ENCODE results near the gene CHCHD4.

Gene CHCHD4

DNA sequence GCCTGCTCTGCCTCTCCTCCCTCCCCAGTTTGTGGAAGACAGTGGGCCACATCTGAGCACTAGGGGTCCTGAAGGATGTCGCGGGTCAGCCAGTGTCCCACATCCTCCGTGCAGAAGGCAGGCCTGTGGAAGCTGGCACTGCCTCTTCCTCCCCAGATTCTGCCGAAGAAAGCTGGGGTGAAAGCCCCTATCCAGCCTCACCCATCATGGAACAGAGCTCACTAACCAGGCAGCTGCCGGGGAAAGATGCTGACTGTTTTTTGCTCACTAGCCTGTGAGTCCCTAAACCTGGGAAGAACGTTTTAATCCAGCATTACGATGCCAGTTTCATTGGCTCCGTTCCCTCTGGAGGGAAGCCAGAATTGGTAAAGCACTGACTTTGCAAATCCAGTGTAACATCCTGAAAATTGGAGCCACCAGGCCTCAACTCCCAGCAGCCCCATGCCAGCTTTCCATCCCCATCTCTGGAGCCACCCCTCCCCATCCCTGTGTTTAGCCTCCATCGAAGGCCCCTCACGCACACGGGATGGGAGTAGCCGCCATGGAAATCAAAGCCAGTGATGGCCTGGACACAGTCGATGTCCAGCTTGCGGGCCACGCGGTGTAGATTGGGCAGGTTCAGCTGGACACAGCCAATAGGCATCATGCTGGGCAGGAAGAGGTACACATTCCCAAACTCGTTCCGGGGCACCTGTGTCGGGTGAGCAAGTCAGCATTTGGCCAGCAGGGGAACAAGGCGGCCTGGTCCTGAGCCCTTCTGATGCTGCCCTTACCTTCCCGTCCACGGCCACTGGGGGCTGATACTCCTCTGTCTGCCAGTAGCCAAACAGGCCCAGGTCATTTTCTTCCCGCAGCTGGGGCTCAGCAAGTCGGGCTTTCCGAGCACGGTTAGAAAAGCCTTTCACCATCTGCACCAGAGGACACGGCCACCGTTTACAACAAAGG, 23.6 kb upstream of the CHCHD4 start:
- no peak for DNase-seq

DNA sequence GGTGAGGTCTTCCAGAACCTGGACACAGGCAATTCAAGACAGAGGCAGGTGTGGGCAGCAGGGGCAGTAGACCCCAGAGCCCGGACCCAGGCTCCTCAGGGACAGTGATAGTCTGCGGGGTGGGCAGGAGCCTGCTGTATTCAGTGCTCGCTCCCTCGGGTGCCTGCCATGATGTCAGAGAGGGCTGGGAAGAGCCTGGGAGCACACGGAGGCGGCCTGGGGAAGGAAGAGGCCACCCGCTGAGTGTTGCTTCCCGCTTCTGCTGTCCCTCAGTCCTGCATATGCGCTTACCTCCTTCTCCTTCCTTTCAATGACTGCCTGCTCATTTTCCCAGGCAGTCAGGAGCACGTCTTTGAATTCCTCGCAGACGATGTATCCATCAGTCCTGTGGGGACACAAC, 22.9 kb upstream of the CHCHD4 start:
- no peak for DNase-seq

DNA sequence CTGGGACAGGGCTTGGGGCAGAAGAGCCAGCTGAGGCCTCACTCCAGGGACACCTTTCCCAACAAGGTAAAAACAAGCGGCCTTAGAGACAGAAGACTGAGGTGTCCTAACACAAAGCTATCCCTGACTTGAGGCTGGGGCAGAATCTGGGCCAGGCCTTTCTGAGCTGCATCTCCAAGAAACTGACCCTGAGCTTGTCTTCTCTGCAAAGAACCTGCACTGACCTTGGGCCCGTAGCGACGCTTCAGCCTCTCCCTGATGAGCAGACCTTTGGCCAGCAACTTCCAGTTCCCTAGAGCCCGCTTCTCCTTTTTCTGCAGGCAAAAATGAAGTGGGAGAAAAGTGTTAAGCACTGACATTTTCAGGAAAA, 22.4 kb upstream of the CHCHD4 start:
- no peak for DNase-seq

DNA sequence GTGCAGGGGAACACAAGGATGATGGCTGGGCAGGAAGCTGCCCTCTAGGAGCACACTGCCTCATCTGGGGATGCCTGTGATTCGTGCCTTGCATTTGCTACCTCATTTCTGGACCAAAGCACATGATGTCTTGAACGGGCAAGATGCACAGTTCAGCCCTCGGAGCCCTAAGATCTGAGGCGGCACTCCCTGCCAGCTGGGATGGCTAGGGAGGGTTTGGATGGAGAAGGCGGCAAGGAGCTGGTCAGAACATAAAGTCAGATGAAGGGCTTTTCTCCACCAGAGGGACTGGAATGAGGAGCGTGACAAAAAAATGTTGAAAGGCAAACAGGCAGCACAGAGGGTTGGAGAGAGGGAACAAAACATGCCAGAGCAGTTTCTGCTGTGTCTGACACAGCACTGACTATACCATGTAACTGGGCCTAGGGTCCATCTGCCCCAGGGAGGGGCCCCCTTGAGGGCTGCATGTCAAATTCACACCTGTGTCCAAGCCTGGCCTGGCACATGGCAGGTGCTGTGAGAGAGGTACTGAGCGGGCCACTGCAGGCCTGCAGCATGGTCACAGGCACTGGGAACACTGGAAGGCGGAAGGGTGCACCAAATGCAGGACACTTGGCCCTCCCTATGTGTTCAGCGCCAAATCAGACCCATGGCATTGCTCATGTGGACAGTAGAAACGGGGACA, 21.9 kb upstream of the CHCHD4 start:
- DNase-seq: no peak

DNA sequence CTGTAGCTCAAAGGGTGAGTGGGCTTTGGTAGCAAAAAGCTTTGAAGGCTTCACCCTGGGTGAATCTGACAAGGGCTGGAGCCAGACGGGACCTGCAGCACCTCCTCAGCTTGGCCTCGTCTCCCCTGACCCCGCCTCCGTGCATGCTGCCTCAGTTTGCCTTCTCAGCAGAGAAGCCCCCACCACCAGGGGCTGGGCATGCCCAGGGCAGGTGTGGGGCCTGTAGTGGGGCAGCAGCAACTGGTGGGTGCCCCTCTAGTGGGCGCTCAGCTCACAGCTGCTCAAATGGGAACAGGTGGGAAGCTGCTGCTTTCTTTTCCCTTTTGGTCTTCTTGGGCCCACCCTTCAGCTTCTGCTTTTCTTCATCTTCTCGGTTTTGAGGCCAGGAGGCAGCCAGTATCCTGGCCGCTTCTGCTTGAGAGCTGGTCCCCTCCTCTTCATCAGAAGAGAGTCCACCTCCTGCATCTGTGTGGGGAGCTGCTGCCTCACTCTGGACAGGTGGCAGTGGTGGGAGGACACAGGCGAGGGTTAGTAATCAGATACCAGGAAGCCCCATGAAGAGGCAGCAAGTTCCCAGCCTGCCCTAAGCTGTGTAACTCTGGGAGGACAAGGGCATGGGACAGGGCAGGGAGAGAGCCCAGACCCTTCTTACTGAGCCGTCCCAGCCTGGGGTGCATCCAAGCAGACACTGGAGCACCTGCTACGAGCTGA, 21.2 kb upstream of the CHCHD4 start:
- DNase-seq: no peak

DNA sequence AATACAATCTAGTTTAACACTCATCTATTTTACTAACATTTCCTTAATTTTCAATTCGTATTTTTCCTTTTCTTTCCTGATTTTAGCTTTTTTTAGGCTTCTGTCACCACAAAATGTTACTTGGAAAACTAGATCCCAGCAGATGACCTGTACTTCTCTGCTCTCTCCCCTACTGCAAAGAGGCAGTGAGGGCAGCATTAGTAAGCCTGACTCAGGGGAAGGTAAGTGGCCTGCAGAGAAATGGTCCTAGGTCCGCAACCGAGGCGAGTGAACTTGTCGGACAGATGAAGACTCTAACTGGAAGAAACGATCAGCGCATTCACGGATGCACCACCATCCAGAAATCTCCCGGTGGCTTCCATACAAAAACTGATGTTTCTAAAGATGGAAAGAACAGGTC, 20.6 kb upstream of the CHCHD4 start:
- no peak for DNase-seq

DNA sequence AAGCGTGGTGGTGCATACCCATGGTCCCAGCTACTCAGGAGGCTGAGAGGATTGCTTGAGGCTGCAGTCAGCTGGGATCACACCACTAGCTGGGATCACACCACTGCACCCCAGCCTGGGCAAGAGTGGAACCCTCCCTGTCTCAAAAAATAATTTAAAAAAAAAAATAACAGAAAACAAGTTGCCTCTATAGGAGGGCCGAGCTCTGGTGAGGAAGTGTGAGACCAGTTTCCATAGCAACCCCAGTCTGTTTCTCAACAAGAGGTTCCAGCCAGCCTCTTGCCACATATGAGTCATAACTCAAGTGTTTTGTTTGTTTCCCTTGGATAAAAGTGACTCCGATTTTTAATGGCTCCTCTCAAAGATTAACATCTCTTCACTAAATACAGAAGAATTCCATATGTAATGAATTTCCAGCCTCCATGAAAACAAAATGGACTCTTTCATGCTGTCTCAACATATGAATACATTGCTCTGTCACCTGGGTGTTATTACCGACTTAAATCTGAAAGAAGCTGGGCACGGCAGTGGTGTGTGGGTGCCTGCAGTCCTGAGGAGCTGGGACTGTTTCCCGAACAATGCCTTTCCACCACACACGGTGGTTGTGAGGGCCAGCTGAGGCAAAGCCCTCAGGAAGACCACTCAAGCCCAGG, 19.9 kb upstream of the CHCHD4 start:
- DNase-seq: peak; percentile 40 to 48

DNA sequence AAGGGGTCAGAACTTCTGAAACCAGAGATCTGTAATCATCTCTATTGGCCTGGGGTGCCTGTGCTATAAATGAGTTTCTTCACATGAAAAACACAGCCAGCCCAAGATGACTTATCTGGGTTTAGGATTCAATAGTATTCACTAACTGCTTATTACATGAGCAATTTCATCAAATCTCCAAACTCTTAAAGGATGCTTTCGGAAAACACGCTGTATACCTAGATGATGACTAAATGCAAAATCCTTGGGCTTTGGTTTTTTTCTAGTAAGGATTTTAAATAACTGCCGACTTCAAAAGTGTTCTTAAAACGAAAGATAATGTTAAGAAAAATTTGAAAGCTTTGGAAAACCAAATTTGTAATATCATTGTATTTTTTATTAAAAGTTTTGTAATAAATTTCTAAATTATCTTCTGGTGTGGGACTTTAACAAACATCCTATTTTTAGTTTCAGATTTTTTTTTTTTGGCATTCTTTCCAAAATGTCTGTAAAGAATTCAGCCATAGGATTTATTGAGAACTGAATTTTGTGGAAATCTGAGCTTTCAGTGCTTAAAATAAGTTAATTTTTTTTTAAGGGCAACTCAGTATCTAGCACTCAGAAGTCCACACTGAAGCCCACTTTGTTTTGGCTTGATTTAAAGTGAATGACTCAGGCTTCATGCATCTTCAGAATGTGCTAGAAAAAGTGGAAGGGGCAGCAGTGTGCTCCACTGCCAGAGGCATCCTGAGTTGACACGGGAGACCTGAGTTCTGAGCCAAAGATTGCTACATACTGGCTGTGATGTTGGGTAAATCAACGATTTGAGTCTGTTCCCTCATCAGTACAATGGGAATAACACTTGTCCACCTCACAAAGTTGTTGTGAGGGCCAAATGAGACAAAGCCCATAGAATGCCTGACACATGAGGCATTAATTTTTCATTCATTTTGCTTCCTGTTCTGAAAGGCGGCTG, 18.9 kb upstream of the CHCHD4 start:
- DNase-seq: no peak

DNA sequence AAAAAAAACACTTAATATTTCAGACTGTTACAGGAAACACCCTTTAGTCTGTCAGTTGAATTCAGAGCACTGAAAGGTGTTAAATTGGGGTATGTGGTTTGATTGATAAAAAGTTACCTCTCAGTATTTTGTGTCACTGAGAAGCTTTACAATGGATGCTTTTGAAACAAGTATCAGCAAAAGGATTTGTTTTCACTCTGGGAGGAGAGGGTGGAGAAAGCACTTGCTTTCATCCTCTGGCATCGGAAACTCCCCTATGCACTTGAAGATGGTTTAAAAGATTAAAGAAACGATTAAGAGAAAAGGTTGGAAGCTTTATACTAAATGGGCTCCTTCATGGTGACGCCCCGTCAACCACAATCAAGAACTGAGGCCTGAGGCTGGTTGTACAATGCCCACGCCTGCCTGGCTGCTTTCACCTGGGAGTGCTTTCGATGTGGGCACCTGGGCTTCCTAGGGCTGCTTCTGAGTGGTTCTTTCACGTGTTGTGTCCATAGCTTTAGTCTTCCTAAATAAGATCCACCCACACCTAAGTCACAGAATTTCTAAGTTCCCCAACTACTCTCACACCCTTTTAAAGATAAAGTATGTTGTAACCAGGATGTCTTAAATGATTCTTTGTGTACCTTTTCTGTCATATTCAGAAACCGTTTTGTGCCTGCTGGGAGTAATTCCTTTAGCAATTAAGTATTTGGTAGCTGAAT, 18.0 kb upstream of the CHCHD4 start:
- peak; percentile 45 for DNase-seq

DNA sequence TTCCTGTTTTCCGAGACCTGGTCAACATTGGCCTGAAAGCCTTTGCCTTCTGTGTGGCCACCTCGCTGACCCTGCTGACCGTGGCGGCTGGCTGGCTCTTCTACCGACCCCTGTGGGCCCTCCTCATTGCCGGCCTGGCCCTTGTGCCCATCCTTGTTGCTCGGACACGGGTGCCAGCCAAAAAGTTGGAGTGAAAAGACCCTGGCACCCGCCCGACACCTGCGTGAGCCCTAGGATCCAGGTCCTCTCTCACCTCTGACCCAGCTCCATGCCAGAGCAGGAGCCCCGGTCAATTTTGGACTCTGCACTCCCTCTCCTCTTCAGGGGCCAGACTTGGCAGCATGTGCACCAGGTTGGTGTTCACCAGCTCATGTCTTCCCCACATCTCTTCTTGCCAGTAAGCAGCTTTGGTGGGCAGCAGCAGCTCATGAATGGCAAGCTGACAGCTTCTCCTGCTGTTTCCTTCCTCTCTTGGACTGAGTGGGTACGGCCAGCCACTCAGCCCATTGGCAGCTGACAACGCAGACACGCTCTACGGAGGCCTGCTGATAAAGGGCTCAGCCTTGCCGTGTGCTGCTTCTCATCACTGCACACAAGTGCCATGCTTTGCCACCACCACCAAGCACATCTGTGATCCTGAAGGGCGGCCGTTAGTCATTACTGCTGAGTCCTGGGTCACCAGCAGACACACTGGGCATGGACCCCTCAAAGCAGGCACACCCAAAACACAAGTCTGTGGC, 17.1 kb upstream of the CHCHD4 start:
- no peak for DNase-seq

DNA sequence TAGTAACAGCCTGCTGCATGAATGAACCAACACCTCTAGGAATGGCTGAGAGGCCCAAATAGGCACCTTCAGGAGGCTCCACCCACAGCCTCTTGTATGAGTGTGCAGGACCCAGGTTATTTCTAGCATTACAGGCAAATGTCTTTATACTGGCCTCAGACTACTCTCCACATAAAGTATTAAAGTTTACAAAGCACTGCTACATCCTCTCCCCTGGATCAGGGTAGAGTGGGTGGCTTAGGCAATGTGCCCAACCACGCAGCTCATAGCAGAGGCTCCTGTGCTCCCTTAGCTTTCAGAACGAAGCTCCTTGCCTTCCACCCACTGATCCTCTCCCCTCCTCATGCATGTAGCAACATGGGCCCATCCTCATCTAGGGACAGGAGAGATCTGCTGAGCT, 16.5 kb upstream of the CHCHD4 start:
- DNase-seq: no peak

DNA sequence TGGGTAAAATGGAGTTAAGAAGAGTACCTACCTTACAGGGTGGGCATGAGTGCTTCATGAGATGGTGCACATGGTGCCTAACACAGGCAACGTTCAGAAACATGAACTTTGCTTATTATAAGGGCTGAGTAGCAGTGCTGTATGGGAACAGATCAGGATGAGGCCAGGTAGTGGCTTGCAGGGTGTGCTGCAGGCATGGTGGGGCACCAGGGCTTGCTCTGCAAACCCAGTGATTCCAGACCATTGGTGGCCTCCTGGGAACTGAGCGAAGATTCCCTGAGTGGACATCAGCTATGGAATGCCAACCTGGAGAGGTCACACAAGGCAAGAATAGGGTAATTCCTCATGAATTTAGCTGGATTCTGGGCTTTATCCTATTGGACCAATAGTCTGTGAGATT, 16.0 kb upstream of the CHCHD4 start:
- DNase-seq: no peak

DNA sequence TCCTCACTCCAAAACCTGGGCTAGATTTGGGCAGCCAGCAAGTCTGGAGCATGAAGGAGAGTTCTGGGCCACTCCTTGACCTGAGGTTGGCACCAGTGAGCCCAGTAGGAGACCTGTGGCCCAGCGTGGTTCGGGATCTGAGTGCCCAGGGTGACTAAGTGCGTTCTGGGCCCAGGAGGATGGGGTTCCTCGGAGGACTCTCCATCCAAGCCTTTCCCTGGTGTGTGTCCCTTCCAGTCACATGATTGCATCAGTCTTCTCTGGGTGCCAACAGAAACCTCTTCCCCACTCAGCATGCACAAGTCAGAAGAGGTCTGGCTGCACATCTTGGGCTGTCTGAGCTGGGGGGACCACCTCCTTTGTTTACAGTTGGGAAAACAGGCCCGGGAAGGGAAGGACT, 15.1 kb upstream of the CHCHD4 start:
- DNase-seq: no peak

DNA sequence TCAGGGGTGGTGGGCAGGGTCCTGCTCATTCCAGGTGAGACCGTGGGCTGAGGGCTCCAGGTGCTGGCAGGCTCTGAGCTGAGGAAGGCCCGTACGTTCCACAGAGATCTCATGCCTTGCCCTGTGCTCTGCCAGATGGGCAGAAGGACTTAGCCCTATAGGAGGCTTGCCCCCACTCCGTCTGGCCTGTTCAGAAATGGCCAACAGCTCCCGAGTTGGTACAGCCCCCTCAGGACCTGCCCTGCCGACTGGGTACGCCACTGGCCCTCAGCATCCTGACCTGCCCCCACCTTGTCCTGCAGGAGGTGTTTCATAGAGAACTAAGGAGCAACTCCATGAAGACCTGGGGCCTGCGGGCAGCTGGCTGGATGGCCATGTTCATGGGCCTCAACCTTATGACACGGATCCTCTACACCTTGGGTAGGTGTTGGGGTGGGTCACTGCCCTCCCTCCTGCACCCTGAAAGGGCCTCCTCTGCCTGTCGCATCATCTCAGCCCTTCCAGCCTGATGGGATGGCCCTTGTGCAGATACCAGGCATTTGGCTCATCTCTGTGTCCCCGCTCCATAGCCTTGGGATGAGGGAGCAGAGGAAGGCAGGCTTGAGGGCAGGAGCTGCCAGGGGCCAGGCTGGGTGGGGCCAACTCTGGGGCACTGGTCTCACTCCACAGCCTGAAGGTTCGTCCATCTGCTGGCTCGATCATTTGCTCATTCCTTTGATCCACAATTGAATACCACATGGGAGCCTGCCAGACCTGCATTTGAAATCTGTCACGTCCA, 14.4 kb upstream of the CHCHD4 start:
- DNase-seq: no peak

DNA sequence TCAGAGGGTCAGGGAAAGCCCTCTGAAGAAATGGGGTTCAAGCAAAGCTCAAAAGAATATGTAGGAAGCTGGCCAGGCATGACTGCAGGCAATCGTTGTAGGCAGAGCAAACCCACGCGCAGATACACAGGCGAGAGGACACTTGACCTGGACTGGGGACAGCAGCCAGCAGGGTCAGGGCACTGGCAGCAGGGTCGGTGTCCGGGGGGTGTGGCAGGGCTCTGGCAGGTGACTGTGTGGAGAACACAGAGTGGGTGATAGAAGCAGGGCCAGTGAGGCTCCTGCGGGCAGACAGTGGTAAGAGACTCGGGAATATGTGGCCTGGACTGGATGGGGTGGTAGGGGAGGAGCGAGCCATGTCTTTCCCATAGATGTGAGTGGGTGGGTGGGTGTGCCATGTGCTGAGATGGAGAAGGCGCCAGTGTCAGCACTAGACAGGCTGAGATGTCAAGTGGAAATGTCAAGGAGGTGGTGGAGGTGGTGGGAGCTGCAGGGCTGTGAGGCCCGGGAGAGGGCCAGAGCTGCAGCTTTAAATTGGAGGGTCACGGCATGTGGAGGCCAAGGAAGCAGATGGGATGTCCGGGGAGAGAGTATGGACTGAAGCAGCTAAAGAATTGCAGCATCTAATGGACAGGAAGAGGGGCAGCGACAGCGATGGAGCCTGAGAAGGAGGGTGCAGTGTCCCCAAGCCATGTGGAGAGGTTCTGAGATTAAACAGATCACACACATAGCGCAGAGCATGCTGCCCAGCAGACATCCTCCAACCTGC, 13.6 kb upstream of the CHCHD4 start:
- no peak for DNase-seq

DNA sequence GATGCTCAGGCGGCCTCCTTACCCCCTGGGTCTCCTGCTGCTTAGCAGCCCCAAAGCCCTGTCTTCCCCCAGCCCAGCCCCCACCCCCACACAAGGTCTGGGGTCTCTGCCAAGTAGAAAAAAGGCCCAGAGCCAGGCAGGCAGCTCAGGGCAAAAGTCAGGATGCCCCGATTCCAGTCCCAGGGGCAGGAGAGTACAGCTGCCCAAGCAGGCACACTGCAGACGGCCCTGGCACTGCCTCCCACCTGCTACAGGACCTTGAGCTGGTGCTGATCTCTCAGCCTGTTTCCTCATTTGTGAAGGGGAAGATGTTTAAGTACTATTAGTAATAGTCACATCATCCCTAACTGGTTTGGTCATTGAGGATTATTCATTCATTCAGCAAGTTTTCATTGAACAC, 12.8 kb upstream of the CHCHD4 start:
- DNase-seq: no peak

DNA sequence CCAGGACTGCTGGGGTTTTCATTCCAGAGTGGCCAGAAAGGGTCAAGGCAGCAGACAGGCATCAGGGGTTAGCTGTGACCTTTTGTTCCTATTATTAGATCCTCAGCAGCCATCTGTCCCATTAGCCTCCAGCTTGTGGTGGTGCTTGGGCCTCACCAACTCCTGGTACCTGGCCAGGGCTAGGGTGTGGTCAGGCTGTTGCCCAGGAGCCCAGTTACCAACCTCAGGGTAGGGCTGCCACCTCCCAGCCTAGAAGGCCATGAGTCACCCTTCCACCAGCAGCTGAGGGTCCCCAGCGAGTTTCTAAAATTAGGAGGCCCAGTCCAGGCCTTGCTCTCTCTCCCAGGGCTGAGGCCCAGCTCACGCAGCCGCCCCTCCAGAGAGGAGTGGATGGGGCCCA, 12.3 kb upstream of the CHCHD4 start:
- DNase-seq: no peak

DNA sequence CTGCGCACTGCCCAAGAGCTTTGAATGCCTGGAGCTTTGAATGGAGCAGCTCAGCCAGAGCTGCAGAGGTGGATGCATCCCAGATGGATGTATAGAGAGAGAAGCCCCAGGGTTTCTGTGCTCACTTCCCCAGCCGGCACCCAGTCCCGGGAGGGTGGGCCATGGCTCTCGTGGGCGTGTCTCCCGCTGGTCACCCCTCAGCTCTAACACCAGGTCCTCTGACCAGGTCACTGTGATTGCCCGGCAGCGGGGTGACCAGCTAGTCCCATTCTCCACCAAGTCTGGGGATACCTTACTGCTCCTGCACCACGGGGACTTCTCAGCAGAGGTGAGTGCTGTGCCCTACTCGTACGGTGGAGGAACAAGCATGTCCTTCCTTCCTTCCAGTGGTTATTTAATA, 10.9 kb upstream of the CHCHD4 start:
- DNase-seq: no peak

DNA sequence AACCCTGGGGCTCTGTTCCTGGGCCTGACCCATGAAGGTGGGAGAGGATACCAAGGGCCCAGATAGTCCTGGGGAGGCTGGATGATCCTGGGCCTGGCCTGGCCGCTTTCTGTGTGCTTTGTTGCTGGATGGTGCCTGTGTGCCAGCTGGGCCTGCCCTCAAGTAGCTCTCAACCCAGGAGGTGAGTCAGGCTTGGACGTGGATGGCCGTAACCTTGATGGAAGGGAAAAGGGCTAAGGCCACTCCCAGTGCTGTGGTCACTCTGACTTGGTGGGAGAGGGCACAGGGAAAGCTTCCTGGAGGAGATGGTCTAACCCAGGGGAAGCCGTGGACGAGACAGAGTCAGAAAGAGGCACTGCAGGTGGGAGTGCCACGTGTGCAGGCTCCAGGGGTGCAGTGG, 9.6 kb upstream of the CHCHD4 start:
- DNase-seq: no peak

All from activated T-cell treated with anti-CD3 and anti-CD28 coated beads, Interleukin-2, amount 50 U/mL, for 48 hours (primary cell).